Sigmoid colon (tissue), 7 donors: Measurements from ENCODE around the gene SLC39A7. TPM values are rescaled to one million over a fixed set of nuclear protein-coding genes. Genes with fewer than 3 reads are reported as not detected.

ENCODE experiments used
- DNase-seq: peaks from one replicate; pipeline ENCODE4 v3.0.0-alpha.2; 2019
- H3K27ac ChIP-seq, 4 donors: fragments of 200-600 bp; sonication (generic); one replicate each; pipeline ENCODE4 v1.5.1; 2016 to 2019; ENCODE audit warnings: mild to moderate bottlenecking in 1 of 4
- H3K27me3 ChIP-seq, 3 donors: fragments of 200-600 bp; sonication (generic); one replicate each; pipeline ENCODE4 v1.5.1; 2019; ENCODE audit warnings: mild to moderate bottlenecking in 1 of 3
- H3K36me3 ChIP-seq, 4 donors: fragments of 200-600 bp; sonication (generic); one replicate each; pipeline ENCODE4 v1.5.1; 2016 to 2019
- H3K4me1 ChIP-seq, 4 donors: fragments of 200-600 bp; sonication (generic); one replicate each; pipeline ENCODE4 v1.5.1; 2017 to 2019
- H3K4me3 ChIP-seq, 4 donors: fragments of 200-600 bp; sonication (generic); one replicate each; pipeline ENCODE4 v1.5.1; 2017 to 2019; ENCODE audit warnings: mild to moderate bottlenecking in 2 of 4, moderate library complexity in 1 of 4
- H3K9me3 ChIP-seq, 4 donors: fragments of 200-600 bp in 3 of 4; sonication (generic) in 3 of 4; one replicate each; pipeline versions ENCODE4 v1.5.1 to v1.6.1; 2013 to 2019
- CTCF ChIP-seq, 4 experiments: fragments of 450-650 bp in 3 of 4; fragments of 200-600 bp in 1 of 4; IDR thresholded peaks; one replicate each; pipeline ENCODE4 v1.5.1; 2016 to 2019; ENCODE audit warnings: antibody characterized with exemption in 4 of 4, mild to moderate bottlenecking in 3 of 4, moderate library complexity in 2 of 4
- EP300 ChIP-seq, 4 donors: sonication (generic); formaldehyde crosslinking; IDR thresholded peaks; one replicate each; pipeline ENCODE4 v1.6.1; 2017; ENCODE audit warnings: antibody characterized with exemption in 4 of 4
- POLR2A ChIP-seq, 2 donors: fragments of 450-650 bp; IDR thresholded peaks; one replicate each; pipeline ENCODE4 v1.6.1; 2016; ENCODE audit warnings: antibody characterized with exemption in 2 of 2, mild to moderate bottlenecking in 2 of 2, moderate library complexity in 2 of 2
- POLR2AphosphoS5 ChIP-seq, 4 donors: sonication (generic); formaldehyde crosslinking; IDR thresholded peaks; one replicate each; pipeline ENCODE4 v1.6.1; 2017; ENCODE audit warnings: antibody characterized with exemption in 4 of 4
- WGBS, 2 donors: extraction: QIAGEN DNeasy Blood & Tissue Kit; methylation state at CpG; one replicate each; pipeline ENCODE4 v1.1.7; 2013; 5-methylcytosine and 5-hydroxymethylcytosine counted together
- intact Hi-C: fragments of 100-400 bp; cut with DNase I; formaldehyde crosslinking; loops from one replicate; pipeline ENCODE4 v1.15.1; 2023
- polyA plus RNA-seq, 3 donors: library from polyadenylated mRNA; stranded (reverse); fragments of 200-250 nt; gene quantifications; one replicate each; pipeline ENCODE4 v1.2.3, GENCODE V29; 2013
- total RNA-seq, 4 donors: library from RNA; depleted of rRNA; stranded (reverse); fragments of >200 nt; gene quantifications; one replicate each; pipeline ENCODE4 v1.1.0, GENCODE V29; 2016
- donor health status: healthy with polysubstance abuse.
- donor health status: Bipolar disorder and iron deficiency.
- donor health status: healthy.

Gene SLC39A7
- total and polyA plus RNA-seq, 7 donors: 31.2 to 189 (median 49.6) TPM

- no peaks in the 10 kb centered on the region for H3K4me1 ChIP-seq
- no peaks in the 10 kb centered on the region for H3K36me3 ChIP-seq
- no peak for DNase-seq
- H3K4me3 ChIP-seq: no peak overlapping the region
- no peak overlapping the region for H3K27ac ChIP-seq
- no peak for TF ChIP-seq CTCF (IDR thresholded peaks at IDR 0.05)
- no peak for TF ChIP-seq POLR2AphosphoS5 (IDR thresholded peaks at IDR 0.05)
- TF ChIP-seq EP300 (IDR thresholded peaks at IDR 0.05): no peak
- no peak for TF ChIP-seq POLR2A (IDR thresholded peaks at IDR 0.05)
- 57 to 67% methylated on average over 5 of the region's 5 CpGs for WGBS, 2 donors
- no peaks in the 10 kb centered on the region for H3K27me3 ChIP-seq
- H3K9me3 ChIP-seq: no peaks in the 10 kb centered on the region
- intact Hi-C loops: no loop called here
These were observed 32.0 kb upstream of the SLC39A7 start for GRCh38 chr6:33168639-33169038.

- Histone ChIP-seq H3K27ac (no peak overlapping the region), H3K4me1 (no peaks in the 10 kb centered on the region), H3K36me3 (no peaks in the 10 kb centered on the region), H3K9me3 (no peaks in the 10 kb centered on the region), H3K27me3 (no peaks in the 10 kb centered on the region), H3K4me3 (no peak overlapping the region)
- intact Hi-C loops: no loop called here
- TF ChIP-seq POLR2A (IDR thresholded peaks at IDR 0.05) (no peak), CTCF (IDR thresholded peaks at IDR 0.05) (no peak), POLR2AphosphoS5 (IDR thresholded peaks at IDR 0.05) (no peak), EP300 (IDR thresholded peaks at IDR 0.05) (no peak)
- DNase-seq: no peak
- 92 to 93% methylated on average over 10 of the region's 10 CpGs for WGBS, 2 donors
These were observed 31.1 kb upstream of the SLC39A7 start for GRCh38 chr6:33169291-33170175.

GRCh38 chr6:33170176-33171015 lies 30.3 kb upstream of the SLC39A7 start:
- Histone ChIP-seq H3K4me1 (no peaks in the 10 kb centered on the region), H3K36me3 (no peaks in the 10 kb centered on the region), H3K4me3 (no peak overlapping the region), H3K9me3 (no peaks in the 10 kb centered on the region), H3K27ac (no peak overlapping the region), H3K27me3 (no peaks in the 10 kb centered on the region)
- intact Hi-C loops: no loop called here
- 76 to 80% methylated on average over 9 of the region's 9 CpGs for WGBS, 2 donors
- TF ChIP-seq POLR2AphosphoS5 (IDR thresholded peaks at IDR 0.05): no peak
- TF ChIP-seq POLR2A (IDR thresholded peaks at IDR 0.05): no peak
- no peak for TF ChIP-seq EP300 (IDR thresholded peaks at IDR 0.05)
- TF ChIP-seq CTCF (IDR thresholded peaks at IDR 0.05): no peak
- peak; percentile 46 for DNase-seq

- Histone ChIP-seq H3K9me3 (no peaks in the 10 kb centered on the region), H3K4me1 (no peaks in the 10 kb centered on the region), H3K27me3 (no peaks in the 10 kb centered on the region), H3K27ac (no peak overlapping the region), H3K4me3 (no peak overlapping the region), H3K36me3 (no peaks in the 10 kb centered on the region)
- intact Hi-C loops: no loop called here
- WGBS, 2 donors: 81 to 85% methylated on average over 11 of the region's 11 CpGs
- TF ChIP-seq POLR2A (IDR thresholded peaks at IDR 0.05) (no peak), POLR2AphosphoS5 (IDR thresholded peaks at IDR 0.05) (no peak), CTCF (IDR thresholded peaks at IDR 0.05) (no peak), EP300 (IDR thresholded peaks at IDR 0.05) (no peak)
- DNase-seq: peak; percentile 43
These were observed 29.4 kb upstream of the SLC39A7 start for GRCh38 chr6:33171016-33171879.
